Thoracic aorta (tissue), 2 donors: Measurements from ENCODE around the gene RAD9A. TPM values are rescaled to one million over a fixed set of nuclear protein-coding genes. Genes with fewer than 3 reads are reported as not detected.

Source experiments
- ATAC-seq: fragments of 150-250 bp; one replicate; pipeline ENCODE4 v1.8.0; 2017; ENCODE audit warnings: low read depth; ENCODE audit not compliant: insufficient number of reproducible peaks, low FRiP score
- DNase-seq: peaks from one replicate; pipeline ENCODE4 v3.0.0-alpha.2; 2020; ENCODE audit warnings: low spot score
- H3K27ac ChIP-seq, 2 donors: fragments of 200-600 bp; sonication (generic); 1 replicate in 1 of 2; 2 replicates in 1 of 2; pipeline ENCODE4 v1.5.1; 2016; ENCODE audit warnings: mild to moderate bottlenecking in 2 of 2, moderate library complexity in 2 of 2
- H3K27me3 ChIP-seq: fragments of 200-600 bp; sonication (generic); replicated peaks from 2 replicates; pipeline ENCODE4 v1.6.0; 2016; ENCODE audit warnings: mild to moderate bottlenecking; ENCODE audit not compliant: insufficient read depth
- H3K36me3 ChIP-seq: fragments of 200-600 bp; sonication (generic); one replicate; pipeline ENCODE4 v1.5.1; 2016
- H3K4me1 ChIP-seq, 2 donors: fragments of 200-600 bp; sonication (generic); 1 replicate in 1 of 2; 2 replicates in 1 of 2; pipeline versions ENCODE4 v1.5.1 to v1.6.0; 2016; ENCODE audit warnings: low read depth in 2 of 2, mild to moderate bottlenecking in 1 of 2; ENCODE audit not compliant: control insufficient read depth in 1 of 2
- H3K4me3 ChIP-seq: fragments of 200-600 bp; sonication (generic); 2 replicates; pipeline ENCODE4 v1.5.1; 2016; ENCODE audit warnings: mild to moderate bottlenecking
- H3K9me3 ChIP-seq: fragments of 200-600 bp; sonication (generic); 2 replicates; pipeline ENCODE4 v1.5.1; 2016
- CTCF ChIP-seq: fragments of 200-600 bp; sonication (generic); IDR thresholded peaks from one replicate; pipeline ENCODE4 v1.5.1; 2019; ENCODE audit warnings: antibody characterized with exemption
- total RNA-seq, 2 donors: library from RNA; depleted of rRNA; stranded (reverse); fragments of >200 nt; gene quantifications; one replicate each; pipeline versions ENCODE4 v1.1.0 to v1.2.3, GENCODE V29; 2016

The RAD9A gene
- total RNA-seq, 2 donors from 2014 or later = 15.8 to 23.0 TPM

- Histone ChIP-seq H3K27me3 (peaks cover 5% of the 10 kb centered on the region), H3K9me3 (no peaks in the 10 kb centered on the region), H3K4me3 (no peak overlapping the region), H3K27ac (no peak overlapping the region), H3K36me3 (no peaks in the 10 kb centered on the region), H3K4me1 (peaks cover 0 to 4% of the 10 kb centered on the region in 2 donors)
- DNase-seq (no peak), ATAC-seq (no peak)
- no peak for TF ChIP-seq CTCF
Observed at GRCh38 chr11:67406969-67407687, 15.3 kb downstream of the RAD9A start.

- no peak overlapping the region for H3K4me3 ChIP-seq
- H3K4me1 ChIP-seq = no peaks in the 10 kb centered on the region
- H3K27ac ChIP-seq = no peak overlapping the region
- H3K27me3 ChIP-seq = peaks cover 5% of the 10 kb centered on the region
- TF ChIP-seq CTCF = no peak
- ATAC-seq (no peak), DNase-seq (no peak)
- H3K36me3 ChIP-seq = no peaks in the 10 kb centered on the region
- no peaks in the 10 kb centered on the region for H3K9me3 ChIP-seq
Observed at GRCh38 chr11:67407688-67408163, 15.9 kb downstream of the RAD9A start.

- Histone ChIP-seq H3K27ac (no peak overlapping the region), H3K36me3 (no peaks in the 10 kb centered on the region), H3K4me1 (no peaks in the 10 kb centered on the region), H3K4me3 (no peak overlapping the region), H3K27me3 (peaks cover 5% of the 10 kb centered on the region), H3K9me3 (no peaks in the 10 kb centered on the region)
- DNase-seq (no peak), ATAC-seq (no peak)
- TF ChIP-seq CTCF = no peak
Observed at GRCh38 chr11:67408437-67409200, 16.8 kb downstream of the RAD9A start.

GRCh38 chr11:67409261-67409666, 17.5 kb downstream of the RAD9A start:
- no peaks in the 10 kb centered on the region for H3K4me1 ChIP-seq
- no peak for TF ChIP-seq CTCF
- H3K27ac ChIP-seq = no peak overlapping the region
- H3K4me3 ChIP-seq = no peak overlapping the region
- H3K27me3 ChIP-seq = peaks cover 5% of the 10 kb centered on the region
- ATAC-seq (no peak), DNase-seq (no peak)
- H3K36me3 ChIP-seq = no peaks in the 10 kb centered on the region
- H3K9me3 ChIP-seq = no peaks in the 10 kb centered on the region

- H3K27ac ChIP-seq = no peak overlapping the region
- peaks cover 5% of the 10 kb centered on the region for H3K27me3 ChIP-seq
Observed at GRCh38 chr11:67409781-67410368, 18.1 kb downstream of the RAD9A start.

More at GRCh38 chr11:67409781-67410368, 18.1 kb downstream of the RAD9A start:
- no peak for TF ChIP-seq CTCF
- Histone ChIP-seq H3K4me1 (peaks cover 1 to 2% of the 10 kb centered on the region in 2 donors), H3K9me3 (no peaks in the 10 kb centered on the region), H3K36me3 (no peaks in the 10 kb centered on the region), H3K4me3 (no peak overlapping the region)
- ATAC-seq (no peak), DNase-seq (no peak)
